PC-9 (cell line): ENCODE measurements around the gene OTOP1.

ENCODE experiments used
- EZH2 ChIP-seq: fragments of 200-600 bp; sonication (generic); IDR thresholded peaks from 2 replicates; pipeline ENCODE4 v1.8.0; 2017; ENCODE audit warnings: antibody characterized with exemption, low read depth
- TF ChIP-seq, protein P1 (sequence below): fragments of 200-600 bp; sonication (generic); conservative IDR thresholded peaks from 2 replicates; pipeline ENCODE4 v1.6.1; 2017; ENCODE audit warnings: mixed run types, antibody characterized with exemption, mild to moderate bottlenecking, moderate library complexity

GRCh38 chr4:4206204-4206603 lies 20.5 kb downstream of the OTOP1 start:
- TF ChIP-seq, protein P1, sequence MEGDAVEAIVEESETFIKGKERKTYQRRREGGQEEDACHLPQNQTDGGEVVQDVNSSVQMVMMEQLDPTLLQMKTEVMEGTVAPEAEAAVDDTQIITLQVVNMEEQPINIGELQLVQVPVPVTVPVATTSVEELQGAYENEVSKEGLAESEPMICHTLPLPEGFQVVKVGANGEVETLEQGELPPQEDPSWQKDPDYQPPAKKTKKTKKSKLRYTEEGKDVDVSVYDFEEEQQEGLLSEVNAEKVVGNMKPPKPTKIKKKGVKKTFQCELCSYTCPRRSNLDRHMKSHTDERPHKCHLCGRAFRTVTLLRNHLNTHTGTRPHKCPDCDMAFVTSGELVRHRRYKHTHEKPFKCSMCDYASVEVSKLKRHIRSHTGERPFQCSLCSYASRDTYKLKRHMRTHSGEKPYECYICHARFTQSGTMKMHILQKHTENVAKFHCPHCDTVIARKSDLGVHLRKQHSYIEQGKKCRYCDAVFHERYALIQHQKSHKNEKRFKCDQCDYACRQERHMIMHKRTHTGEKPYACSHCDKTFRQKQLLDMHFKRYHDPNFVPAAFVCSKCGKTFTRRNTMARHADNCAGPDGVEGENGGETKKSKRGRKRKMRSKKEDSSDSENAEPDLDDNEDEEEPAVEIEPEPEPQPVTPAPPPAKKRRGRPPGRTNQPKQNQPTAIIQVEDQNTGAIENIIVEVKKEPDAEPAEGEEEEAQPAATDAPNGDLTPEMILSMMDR, result no peak
- no peak for TF ChIP-seq EZH2
